SH-SY5Y (cell line): ENCODE data around the gene DGLUCY.

Experiments
- GATA2 ChIP-seq: IDR thresholded peaks from 2 replicates; pipeline ENCODE4 v1.6.1; 2011; ENCODE audit warnings: mild to moderate bottlenecking, low read depth, low read length
- GATA3 ChIP-seq: IDR thresholded peaks from 2 replicates; pipeline ENCODE4 v1.6.1; 2011; ENCODE audit warnings: low read depth, mild to moderate bottlenecking, low read length, moderate library complexity

- TF ChIP-seq GATA2: no peak
- TF ChIP-seq GATA3: no peak
Measured at GRCh38 chr14:91135039-91135438, 21.2 kb downstream of the DGLUCY start.
